Measurements from ENCODE around the gene MSH3. TPM values are rescaled to one million over a fixed set of nuclear protein-coding genes. Genes with fewer than 3 reads are reported as not detected.

The MSH3 gene
- total RNA-seq, 2 donors from 2014 or later: 9.2 to 10.9 TPM

GRCh38 chr5:80744149-80744548 is 89.7 kb downstream of the MSH3 start:
- ATAC-seq (no peak), DNase-seq (no peak)
- Histone ChIP-seq H3K27me3 (no peaks in the 10 kb centered on the region), H3K4me1 (peaks cover 9% of the 10 kb centered on the region), H3K9me3 (no peaks in the 10 kb centered on the region), H3K27ac (no peak overlapping the region), H3K4me3 (no peak overlapping the region), H3K36me3 (replicated peaks in 1 of 2; ENCODE audit: insufficient read depth in 1 of 2, low read depth in 2 of 2) (peaks cover 0 to 3% of the 10 kb centered on the region in 2 donors)
- TF ChIP-seq CTCF (IDR thresholded peaks at IDR 0.05): no peak
- no peak for TF ChIP-seq POLR2A (IDR thresholded peaks at IDR 0.05)
- WGBS, 2 donors: 93 to 95% methylated on average over 2 of the region's 2 CpGs
- intact Hi-C loops (cut with DNase I): no loop called here

- Histone ChIP-seq H3K36me3 (replicated peaks in 1 of 2; ENCODE audit: insufficient read depth in 1 of 2, low read depth in 2 of 2) (peaks cover 0 to 3% of the 10 kb centered on the region in 2 donors), H3K9me3 (no peaks in the 10 kb centered on the region), H3K27ac (no peak overlapping the region), H3K27me3 (no peaks in the 10 kb centered on the region), H3K4me3 (no peak overlapping the region), H3K4me1 (no peaks in the 10 kb centered on the region)
- no peak for ATAC-seq
- DNase-seq: no peak
- WGBS, 2 donors: 96 to 100% methylated on average over 1 of the region's 1 CpG
- intact Hi-C loops (cut with DNase I): no loop called here
- TF ChIP-seq POLR2A (IDR thresholded peaks at IDR 0.05) (no peak), CTCF (IDR thresholded peaks at IDR 0.05) (no peak)
Observed at GRCh38 chr5:80745490-80745889, 91.0 kb downstream of the MSH3 start.

DNA sequence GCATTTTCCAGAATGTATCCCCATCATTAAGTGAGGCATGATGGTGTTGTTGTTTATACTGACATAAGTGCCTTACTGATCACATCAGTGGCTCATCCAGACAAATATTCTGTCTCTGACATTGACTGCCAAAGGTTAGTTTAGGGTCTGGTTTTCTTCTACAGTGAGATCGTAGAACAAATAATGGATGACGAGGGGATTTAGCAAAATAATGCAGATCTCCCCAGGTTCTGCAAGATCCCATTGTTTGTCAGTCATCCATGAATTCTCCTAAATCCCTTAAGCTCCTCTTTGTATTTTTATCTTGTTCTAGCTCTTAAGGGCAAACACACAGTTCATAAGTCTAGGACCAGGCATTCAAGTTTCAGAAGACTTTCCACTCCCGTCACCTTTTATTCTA is 93.5 kb downstream of the MSH3 start:
- Histone ChIP-seq H3K27me3 (no peaks in the 10 kb centered on the region), H3K27ac (no peak overlapping the region), H3K4me3 (no peak overlapping the region), H3K36me3 (replicated peaks in 1 of 2; ENCODE audit: insufficient read depth in 1 of 2, low read depth in 2 of 2) (peaks cover 0 to 3% of the 10 kb centered on the region in 2 donors), H3K4me1 (no peaks in the 10 kb centered on the region), H3K9me3 (no peaks in the 10 kb centered on the region)
- DNase-seq: no peak
- ATAC-seq: no peak
- 93 to 95% methylated on average over 3 of the region's 3 CpGs for WGBS, 2 donors
- intact Hi-C loops (cut with DNase I): no loop called here
- TF ChIP-seq CTCF (IDR thresholded peaks at IDR 0.05): no peak
- TF ChIP-seq POLR2A (IDR thresholded peaks at IDR 0.05): no peak

DNA sequence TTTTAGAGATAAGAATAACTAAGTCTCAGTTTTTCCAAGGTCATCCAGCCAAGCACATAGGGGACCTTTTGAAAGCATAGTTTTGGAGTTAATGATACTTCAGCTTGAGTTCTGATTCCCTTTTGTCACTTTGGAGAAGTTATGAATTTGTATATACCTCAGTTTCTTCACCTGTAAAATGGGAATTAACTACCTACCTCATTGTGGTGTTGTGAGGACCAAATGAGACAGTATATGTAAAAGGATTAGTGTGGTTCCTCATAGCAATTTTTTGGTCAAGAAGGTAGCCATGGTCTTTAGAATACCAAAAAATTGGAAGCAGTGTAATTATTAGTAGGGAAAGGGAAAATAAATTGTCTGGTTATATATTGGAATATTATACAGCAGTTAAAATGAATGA is 98.0 kb downstream of the MSH3 start:
- no peaks in the 10 kb centered on the region for H3K36me3 ChIP-seq (replicated peaks in 1 of 2; ENCODE audit: insufficient read depth in 1 of 2, low read depth in 2 of 2)
- no peaks in the 10 kb centered on the region for H3K27me3 ChIP-seq
- no peak overlapping the region for H3K4me3 ChIP-seq
- no peak overlapping the region for H3K27ac ChIP-seq
- H3K9me3 ChIP-seq: no peaks in the 10 kb centered on the region
- intact Hi-C loops (cut with DNase I): no loop called here
- H3K4me1 ChIP-seq: no peaks in the 10 kb centered on the region
- TF ChIP-seq POLR2A (IDR thresholded peaks at IDR 0.05) (no peak), CTCF (IDR thresholded peaks at IDR 0.05) (no peak)
- no peak for ATAC-seq
- DNase-seq: no peak

- H3K27me3 ChIP-seq: no peaks in the 10 kb centered on the region
- no peaks in the 10 kb centered on the region for H3K4me1 ChIP-seq
- TF ChIP-seq POLR2A (IDR thresholded peaks at IDR 0.05) (no peak), CTCF (IDR thresholded peaks at IDR 0.05) (no peak)
- no peaks in the 10 kb centered on the region for H3K9me3 ChIP-seq
- no peaks in the 10 kb centered on the region for H3K36me3 ChIP-seq (replicated peaks in 1 of 2; ENCODE audit: insufficient read depth in 1 of 2, low read depth in 2 of 2)
- no peak for DNase-seq
- ATAC-seq: no peak
- no peak overlapping the region for H3K27ac ChIP-seq
- no peak overlapping the region for H3K4me3 ChIP-seq
- intact Hi-C loops (cut with DNase I): no loop called here
- WGBS, 2 donors: 75 to 95% methylated on average over 4 of the region's 4 CpGs
Observed at GRCh38 chr5:80753712-80754111, 99.3 kb downstream of the MSH3 start.

Data from body of pancreas (tissue), 4 donors.